Neutrophil (primary cell): ENCODE measurements around the gene TCN2.

ENCODE experiments used
- H3K27ac ChIP-seq: fragments of 200-600 bp; sonication (generic); 2 replicates; pipeline ENCODE4 v1.5.1; 2016; ENCODE audit warnings: mild to moderate bottlenecking, moderate library complexity
- H3K27me3 ChIP-seq: fragments of 200-600 bp; sonication (generic); 2 replicates; pipeline ENCODE4 v1.6.0; 2016; ENCODE audit warnings: mild to moderate bottlenecking
- H3K36me3 ChIP-seq: fragments of 200-600 bp; sonication (generic); 2 replicates; pipeline ENCODE4 v1.5.1; 2017
- H3K4me1 ChIP-seq, 2 experiments: fragments of 200-600 bp in 1 of 2; sonication (generic) in 1 of 2; 1 replicate in 1 of 2; 2 replicates in 1 of 2; pipeline versions ENCODE4 v1.5.1 to v1.6.1; 2013 to 2016; ENCODE audit warnings: low read depth in 1 of 2, low read length in 1 of 2, mild to moderate bottlenecking in 1 of 2, moderate library complexity in 1 of 2; ENCODE audit not compliant: control insufficient read depth in 1 of 2, insufficient read depth in 1 of 2
- H3K4me3 ChIP-seq, 2 experiments: fragments of 200-600 bp in 1 of 2; sonication (generic) in 1 of 2; 1 replicate in 1 of 2; 2 replicates in 1 of 2; pipeline ENCODE4 v1.5.1; 2013 to 2016; ENCODE audit warnings: low read depth in 1 of 2, low read length in 1 of 2, mild to moderate bottlenecking in 1 of 2, moderate library complexity in 1 of 2
- H3K9me3 ChIP-seq: fragments of 200-600 bp; sonication (generic); 2 replicates; pipeline ENCODE4 v1.5.1; 2016
- TF ChIP-seq, protein P1 (sequence below): fragments of 200-600 bp; sonication (generic); IDR thresholded peaks from 2 replicates; pipeline ENCODE4 v1.5.1; 2016; ENCODE audit warnings: antibody characterized with exemption

Gene TCN2

DNA sequence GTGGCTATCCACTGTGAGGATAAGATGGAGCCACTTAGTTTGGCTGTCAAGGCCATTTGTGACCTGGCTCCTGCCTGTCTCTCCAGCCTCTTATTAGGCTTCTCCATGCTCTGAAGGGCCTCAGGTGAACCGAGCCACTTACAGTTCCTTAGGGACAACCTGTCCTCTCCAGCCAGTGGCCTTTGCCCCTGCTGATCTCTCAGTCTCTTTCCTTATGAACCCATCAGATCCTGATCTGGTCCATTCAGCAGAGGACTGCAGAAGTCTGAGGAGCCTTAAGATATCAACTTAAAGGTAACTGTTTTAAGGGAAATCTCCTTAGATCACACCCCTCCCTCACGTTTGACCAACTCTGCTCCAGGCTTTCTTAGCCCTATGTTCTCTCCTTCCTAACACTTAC lies 58.3 kb downstream of the TCN2 start:
- peaks cover 9 to 22% of the 10 kb centered on the region in 2 experiments for H3K4me1 ChIP-seq
- no peaks in the 10 kb centered on the region for H3K9me3 ChIP-seq
- TF ChIP-seq, protein P1, sequence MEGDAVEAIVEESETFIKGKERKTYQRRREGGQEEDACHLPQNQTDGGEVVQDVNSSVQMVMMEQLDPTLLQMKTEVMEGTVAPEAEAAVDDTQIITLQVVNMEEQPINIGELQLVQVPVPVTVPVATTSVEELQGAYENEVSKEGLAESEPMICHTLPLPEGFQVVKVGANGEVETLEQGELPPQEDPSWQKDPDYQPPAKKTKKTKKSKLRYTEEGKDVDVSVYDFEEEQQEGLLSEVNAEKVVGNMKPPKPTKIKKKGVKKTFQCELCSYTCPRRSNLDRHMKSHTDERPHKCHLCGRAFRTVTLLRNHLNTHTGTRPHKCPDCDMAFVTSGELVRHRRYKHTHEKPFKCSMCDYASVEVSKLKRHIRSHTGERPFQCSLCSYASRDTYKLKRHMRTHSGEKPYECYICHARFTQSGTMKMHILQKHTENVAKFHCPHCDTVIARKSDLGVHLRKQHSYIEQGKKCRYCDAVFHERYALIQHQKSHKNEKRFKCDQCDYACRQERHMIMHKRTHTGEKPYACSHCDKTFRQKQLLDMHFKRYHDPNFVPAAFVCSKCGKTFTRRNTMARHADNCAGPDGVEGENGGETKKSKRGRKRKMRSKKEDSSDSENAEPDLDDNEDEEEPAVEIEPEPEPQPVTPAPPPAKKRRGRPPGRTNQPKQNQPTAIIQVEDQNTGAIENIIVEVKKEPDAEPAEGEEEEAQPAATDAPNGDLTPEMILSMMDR = no peak
- H3K4me3 ChIP-seq = no peak overlapping the region
- peaks cover 27% of the 10 kb centered on the region for H3K36me3 ChIP-seq
- no peak overlapping the region for H3K27ac ChIP-seq
- H3K27me3 ChIP-seq = peaks cover 23% of the 10 kb centered on the region

DNA sequence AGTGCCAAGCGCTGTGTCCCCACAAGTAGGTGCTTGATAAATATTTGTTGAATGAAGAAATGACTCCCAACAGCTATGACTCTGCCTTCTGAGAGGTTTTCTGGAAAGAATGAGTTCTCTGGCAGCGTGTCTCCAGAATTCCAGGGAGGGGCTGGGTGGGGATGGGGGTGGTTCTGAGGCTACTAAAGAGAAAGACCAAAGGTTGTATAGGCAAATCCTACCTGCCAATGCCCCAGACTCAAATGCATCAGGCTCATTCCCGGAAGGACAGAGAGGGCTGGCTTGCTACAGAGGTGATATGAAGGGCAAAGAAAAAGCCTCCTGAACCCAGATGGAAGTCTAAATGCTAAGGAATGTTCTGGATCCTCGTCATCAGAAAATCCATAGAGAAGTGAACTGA lies 58.8 kb downstream of the TCN2 start:
- Histone ChIP-seq H3K36me3 (peaks cover 27% of the 10 kb centered on the region), H3K27me3 (peaks cover 29% of the 10 kb centered on the region), H3K4me1 (peaks cover 9 to 22% of the 10 kb centered on the region in 2 experiments), H3K9me3 (no peaks in the 10 kb centered on the region), H3K4me3 (no peak overlapping the region), H3K27ac (no peak overlapping the region)
- TF ChIP-seq, protein P1 = no peak

DNA sequence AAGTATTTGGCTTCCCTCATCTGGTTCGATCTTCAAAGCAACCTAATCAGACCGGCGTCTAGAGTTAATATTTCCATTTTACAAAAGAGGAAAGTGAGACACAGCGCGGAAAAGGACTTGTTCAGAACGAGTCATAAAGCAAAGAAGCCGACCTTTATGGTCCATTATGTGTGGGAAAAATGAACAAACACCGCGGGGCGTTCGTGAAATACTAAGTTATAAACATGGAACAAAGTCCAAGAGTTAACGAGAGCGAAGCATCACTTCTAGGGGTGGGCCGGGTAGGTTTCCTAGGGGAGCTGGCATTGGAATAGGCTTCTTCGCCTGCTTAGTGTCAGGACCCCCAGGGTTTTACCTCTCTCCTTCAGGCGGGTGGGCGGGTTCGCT lies 60.1 kb downstream of the TCN2 start:
- Histone ChIP-seq H3K27ac (peak overlapping the region; percentile 66), H3K4me3 (peak overlapping the region; percentile 71 to 98)
- TF ChIP-seq, protein P1 = no peak

DNA sequence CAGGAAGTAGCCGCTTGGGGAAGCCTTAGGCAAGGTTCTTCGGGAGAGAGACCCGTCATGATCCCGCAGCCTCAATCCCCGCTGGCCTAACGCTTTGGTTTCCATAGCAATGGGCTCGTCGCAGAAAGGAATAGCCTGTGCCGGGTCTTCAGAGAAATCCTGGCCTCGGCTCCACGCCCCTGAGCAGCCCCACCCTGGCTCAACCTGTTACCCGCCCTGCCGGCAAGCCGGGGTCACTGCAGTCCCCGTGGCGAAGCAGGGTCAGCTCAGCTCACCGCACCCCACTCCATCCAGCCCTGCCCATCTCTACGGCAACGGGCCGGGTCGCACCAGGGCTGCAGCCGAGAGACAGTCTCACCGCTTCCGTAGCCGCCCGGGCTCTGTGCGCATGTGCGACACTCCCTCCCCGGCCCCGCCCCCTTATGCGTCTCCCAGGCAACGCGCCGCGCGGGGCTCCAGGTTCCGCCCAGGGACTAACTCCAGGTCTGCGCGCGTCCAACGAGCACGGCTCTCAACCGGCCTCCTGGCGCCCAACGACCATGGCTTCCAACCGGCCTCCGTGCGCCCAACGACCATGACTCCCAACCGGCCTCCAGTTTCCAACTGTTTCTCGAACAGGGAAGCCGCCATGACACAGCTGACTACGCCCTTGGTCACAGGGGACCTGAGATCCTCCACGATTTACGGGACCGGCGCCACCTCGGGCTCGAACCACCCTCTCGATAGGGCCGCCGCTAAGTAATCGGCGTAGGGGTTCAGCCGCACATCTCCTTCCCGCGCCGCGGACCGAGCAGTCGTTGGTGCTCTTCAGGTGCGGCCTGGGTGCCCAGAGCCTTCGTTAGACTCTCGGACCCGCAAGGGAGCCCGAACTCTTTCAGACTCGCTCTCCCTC lies 60.8 kb downstream of the TCN2 start, which contains the start of gene DUSP18:
Gene DUSP18 (minus strand): TSS at position 382 of the 892 bp plus-strand sequence. CDS start 3,872 bp downstream, outside the sequence.
- H3K36me3 ChIP-seq = peaks cover 14% of the 10 kb centered on the region
- peak within 1 kb of the TSS; percentile 71 to 98 for H3K4me3 ChIP-seq
- TF ChIP-seq, protein P1 = peak; percentile 57
- H3K9me3 ChIP-seq = no peaks in the 10 kb centered on the region
- peak within 1 kb of the TSS; percentile 66 for H3K27ac ChIP-seq
- peaks cover 31% of the 10 kb centered on the region for H3K27me3 ChIP-seq
- peaks cover 9 to 22% of the 10 kb centered on the region in 2 experiments for H3K4me1 ChIP-seq

More for the DNA sequence above, 60.1 kb downstream of the TCN2 start:
- Histone ChIP-seq H3K27me3 (peaks cover 31% of the 10 kb centered on the region), H3K36me3 (peaks cover 20% of the 10 kb centered on the region), H3K4me1 (peaks cover 9 to 22% of the 10 kb centered on the region in 2 experiments), H3K9me3 (no peaks in the 10 kb centered on the region)

DNA sequence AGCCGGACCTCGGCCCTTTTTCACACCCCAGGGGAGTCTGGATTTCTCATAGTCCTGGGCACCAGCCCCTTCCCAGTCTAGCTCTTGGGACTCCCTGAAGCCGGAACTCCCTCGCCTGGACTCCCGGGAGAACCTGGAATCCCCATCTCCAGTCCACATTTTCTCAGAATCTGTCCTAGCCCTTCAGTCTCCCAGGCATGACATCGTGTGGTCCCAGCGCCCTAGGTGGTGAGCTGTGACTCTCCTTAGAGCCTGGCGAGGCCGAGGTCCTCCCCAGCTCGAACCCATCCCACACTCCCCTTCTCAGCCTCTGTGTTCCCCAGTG lies 61.4 kb downstream of the TCN2 start:
- H3K4me3 ChIP-seq = peak overlapping the region; percentile 71 to 98

More for the DNA sequence above, 61.4 kb downstream of the TCN2 start:
- TF ChIP-seq, protein P1 = no peak
- Histone ChIP-seq H3K4me1 (peaks cover 9 to 22% of the 10 kb centered on the region in 2 experiments), H3K27me3 (peaks cover 31% of the 10 kb centered on the region), H3K9me3 (no peaks in the 10 kb centered on the region), H3K36me3 (peaks cover 7% of the 10 kb centered on the region), H3K27ac (peak overlapping the region; percentile 66)
